Superior temporal gyrus (tissue), 1 donor: ENCODE measurements around the gene CTCFL.
"Not testable (repeated sequence)": the region's sequence is repeated elsewhere in the genome, so short reads cannot be mapped to it uniquely, and the experiment has no call there.

Source experiments
- DNase-seq: peaks from one replicate; pipeline ENCODE4 v3.0.0-alpha.2; 2016; ENCODE audit errors: extremely low spot score

CTCFL gene

GRCh38 chr20:57509665-57510237 lies 15.2 kb downstream of the CTCFL start:
- DNase-seq = peak; percentile 4

DNA sequence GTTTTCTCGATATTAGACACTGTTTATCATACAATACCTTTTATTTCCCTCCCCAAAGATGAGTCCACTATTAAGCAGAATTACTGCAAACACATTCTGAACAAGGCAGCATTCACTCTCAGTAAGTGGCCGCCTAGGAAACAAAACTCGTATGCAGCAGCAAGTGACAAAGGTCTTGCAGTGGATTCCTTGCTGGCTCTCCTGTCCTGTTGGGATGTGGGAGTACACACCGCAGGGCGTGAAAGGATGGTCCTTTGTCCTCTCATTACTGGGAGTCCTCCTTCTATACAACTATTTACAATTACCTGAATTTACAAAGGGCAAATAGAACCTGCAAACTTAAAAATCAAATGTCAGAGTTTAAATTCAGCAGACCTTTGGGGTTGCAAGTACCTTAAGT lies 16.1 kb downstream of the CTCFL start:
- DNase-seq = no peak

GRCh38 chr20:57508381-57508780 lies 16.6 kb downstream of the CTCFL start:
- no peak for DNase-seq

DNA sequence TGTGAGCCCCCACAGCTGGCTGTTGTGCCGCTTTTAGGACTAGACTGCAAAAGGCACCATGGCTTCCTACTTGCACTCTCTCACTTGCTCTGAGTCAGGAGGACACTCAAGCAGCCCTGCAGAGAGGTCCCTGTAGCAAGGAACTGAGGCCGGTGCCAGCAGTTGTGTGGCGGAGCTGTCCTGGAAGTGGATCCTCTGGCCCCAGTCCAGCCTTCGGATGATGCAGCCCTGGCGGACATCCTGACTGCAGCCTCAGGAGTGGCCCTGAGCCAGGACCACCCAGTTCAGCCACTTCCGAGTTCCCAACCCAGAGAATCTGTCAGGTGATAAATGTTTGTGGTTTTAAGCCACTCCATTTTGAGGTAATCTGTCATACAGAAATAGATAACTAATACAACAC lies 17.5 kb downstream of the CTCFL start:
- no peak for DNase-seq

DNA sequence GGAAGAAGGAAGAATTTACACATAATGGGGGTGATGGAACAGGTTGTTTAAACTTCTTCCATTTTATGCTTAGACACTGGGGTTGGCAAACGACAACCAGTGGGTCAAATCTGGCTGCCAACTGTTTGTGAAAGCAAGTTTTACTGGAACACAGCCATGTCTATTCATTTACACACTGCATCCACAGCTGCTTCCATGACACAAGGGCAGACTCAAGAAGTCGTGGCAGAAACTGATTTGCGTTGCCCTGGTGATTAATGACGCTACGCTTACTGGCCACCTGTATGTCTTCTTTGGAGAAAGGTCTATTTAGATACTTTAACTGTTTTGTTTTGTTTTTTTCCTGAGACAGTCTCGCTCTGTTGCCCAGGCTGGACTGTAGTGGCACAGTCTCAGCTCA lies 19.0 kb downstream of the CTCFL start:
- peak; percentile 8 for DNase-seq

DNA sequence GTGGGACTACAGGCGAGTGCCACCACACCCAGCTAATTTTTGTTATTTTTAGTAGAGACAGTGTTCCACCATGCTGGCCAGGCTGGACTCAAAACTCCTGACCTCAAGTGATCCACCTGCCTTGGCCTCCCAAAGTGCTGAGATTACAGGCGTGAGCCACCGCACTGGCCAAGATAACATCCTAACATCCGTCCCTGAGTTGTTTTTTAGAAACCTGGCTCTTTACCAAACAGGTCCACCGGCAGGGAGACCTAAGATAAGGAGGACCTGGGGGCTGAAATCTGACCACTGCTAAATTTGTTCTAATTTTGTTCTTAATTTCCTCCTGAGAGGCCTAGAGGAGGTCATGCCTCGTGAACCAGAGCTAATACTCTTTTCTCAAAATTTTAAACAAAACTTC lies 20.5 kb downstream of the CTCFL start:
- no peak for DNase-seq

DNA sequence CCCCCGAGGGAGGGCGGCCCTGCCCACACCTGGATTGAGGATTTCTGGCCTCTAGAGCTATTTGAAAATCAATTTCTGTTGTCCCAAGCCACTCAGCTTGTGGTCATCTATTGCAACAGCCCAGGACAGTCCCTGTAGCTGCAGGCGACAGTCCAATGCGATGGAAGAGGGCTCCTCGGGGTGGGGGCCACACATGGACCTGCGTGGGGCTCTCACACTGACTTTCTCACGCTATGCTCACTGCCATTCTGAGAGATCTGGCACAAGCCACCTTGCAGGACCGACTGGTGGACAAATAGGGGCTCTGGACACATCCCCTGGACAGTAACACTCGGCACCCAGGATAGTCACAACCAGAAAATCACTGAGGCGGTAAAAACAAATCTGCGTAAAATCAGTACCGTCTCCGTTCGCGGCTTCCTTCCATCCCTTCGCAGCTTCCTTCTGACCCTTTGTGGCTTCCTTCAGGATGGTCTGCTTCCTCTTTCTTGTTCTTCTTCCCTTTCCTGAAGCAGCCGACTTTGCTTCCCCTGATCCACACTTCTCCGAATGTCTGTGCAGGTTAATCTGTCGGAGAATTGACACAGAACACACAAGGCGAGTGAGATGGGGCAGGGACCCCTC lies 21.8 kb downstream of the CTCFL start:
- DNase-seq = peak; percentile 10

DNA sequence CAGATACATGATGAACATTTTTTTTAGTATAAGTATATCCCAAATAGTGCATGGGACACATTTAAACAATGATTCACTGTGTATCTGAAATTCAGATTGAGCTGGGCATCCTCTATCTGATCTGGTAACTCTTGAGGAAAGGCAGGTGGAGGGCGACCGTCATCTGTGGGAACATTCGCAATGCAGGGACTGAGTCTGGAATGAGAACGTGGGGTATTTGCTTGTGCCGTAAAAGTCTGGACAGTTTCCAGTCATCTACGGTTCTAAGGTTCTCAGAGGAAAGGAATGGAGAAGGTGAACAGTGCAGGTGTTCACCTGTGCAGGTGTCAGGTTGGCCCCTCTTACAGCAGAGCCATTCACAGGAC lies 22.6 kb downstream of the CTCFL start:
- DNase-seq = no peak

DNA sequence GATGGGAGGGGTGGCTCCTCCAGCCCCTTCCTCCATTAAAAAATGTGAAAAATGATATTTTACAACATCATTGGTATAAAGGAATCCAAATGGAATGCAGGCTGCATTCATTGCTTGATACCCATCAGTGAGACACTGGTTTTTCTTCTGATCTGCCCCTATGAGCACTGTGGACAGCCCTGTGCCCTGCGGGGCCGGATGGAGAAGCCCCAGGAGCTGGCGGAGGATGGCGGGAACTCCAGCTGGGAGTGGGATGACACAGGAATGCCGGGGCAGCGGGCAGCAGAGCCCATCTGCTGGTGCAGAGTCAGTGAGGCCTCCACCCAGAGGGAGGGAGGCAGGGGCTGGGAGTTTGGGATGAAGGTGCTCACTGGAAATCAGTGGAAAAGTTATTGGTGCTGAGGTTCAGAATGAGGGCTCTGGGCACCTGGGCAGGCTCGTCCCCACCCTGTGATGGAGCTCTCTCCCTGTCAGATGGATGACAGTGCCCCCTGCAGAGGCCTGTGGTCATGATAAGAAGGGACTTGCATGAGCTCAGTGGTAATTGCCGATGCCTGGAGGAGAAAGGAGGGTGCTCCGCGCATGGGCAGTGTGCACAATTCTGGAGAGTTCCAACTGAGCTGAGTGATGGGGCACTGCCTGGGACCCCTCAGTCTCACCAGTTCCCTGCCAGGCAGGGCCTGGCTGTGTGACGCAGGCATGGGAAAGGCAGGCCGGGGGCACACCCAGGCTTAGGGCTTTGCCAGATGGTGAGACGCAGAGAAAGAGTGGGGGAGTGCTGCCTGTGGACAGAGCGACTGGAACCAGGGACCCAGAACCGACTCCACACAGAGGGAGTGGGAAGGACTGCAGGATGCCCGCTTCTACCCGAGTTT lies 23.2 kb downstream of the CTCFL start:
- no peak for DNase-seq

- no peak for DNase-seq
These were observed 24.0 kb downstream of the CTCFL start for GRCh38 chr20:57500962-57501361.

GRCh38 chr20:57500235-57500634 lies 24.7 kb downstream of the CTCFL start:
- no peak for DNase-seq

- DNase-seq = no peak
These were observed 25.3 kb downstream of the CTCFL start for GRCh38 chr20:57499676-57500075.

DNA sequence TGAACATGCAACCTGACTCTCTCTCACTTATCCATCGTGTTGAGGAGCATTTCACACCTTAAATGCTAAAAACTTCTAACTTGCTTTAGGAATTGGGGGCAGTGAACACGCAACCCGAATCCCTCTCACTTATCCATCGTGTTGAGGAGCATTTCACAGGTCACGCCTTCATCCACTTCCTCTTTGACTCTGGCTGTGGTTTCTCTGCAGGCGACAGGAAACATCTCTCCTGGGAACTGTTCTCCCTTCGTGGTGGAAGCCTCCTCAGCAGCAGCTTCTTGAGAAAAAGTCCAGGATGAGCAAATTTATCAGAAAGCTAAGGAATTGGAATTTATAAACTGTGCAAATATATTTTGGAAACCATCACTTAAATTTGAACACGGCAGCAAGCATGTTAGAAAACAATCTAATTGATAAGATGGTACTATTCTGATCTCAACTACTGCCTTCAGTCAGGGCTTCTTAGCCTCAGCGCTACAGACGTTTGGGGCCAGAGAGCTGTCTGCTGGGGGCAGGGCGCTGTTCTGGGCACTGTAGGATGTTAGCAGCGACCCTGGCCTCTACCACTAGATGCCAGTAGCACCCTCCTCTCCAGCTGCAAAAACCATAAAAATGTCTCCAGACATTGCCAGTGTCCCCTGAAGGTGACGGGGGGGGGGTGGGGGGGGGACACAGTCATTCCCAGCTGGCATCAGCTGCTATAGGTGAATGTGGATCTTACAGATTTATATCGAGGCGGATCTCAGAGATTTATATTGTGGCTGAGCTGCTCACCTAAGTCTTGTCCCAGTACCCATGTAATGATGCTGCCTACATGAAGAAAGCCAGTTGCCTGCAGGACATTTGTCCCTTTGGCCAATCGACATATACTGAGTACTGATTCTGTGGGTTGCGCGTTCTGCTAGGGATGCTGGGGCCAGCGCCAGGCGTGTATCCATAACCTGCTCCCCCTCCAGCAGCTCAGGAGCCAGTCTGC lies 26.2 kb downstream of the CTCFL start:
- no peak for DNase-seq

DNA sequence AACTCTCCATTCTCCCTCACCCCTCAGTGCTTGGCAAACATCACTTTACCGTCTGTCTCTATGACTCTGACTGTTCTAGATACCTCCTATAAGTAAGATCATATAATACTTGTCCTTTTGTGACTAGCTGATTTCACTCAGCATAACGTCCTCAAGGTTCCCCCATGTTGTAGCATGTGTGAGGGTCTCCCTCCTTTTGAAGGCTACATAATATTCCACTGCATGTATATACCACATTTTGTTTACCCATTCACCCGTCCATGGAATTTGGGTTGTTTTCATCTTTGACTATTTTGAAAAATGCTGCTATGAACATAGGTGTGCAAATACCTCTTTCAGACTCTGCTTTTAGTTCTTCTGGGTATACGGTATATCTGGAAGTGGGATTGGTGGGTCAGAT lies 28.3 kb downstream of the CTCFL start:
- no peak for DNase-seq

GRCh38 chr20:57495978-57496377 lies 29.0 kb downstream of the CTCFL start:
- no peak for DNase-seq

DNA sequence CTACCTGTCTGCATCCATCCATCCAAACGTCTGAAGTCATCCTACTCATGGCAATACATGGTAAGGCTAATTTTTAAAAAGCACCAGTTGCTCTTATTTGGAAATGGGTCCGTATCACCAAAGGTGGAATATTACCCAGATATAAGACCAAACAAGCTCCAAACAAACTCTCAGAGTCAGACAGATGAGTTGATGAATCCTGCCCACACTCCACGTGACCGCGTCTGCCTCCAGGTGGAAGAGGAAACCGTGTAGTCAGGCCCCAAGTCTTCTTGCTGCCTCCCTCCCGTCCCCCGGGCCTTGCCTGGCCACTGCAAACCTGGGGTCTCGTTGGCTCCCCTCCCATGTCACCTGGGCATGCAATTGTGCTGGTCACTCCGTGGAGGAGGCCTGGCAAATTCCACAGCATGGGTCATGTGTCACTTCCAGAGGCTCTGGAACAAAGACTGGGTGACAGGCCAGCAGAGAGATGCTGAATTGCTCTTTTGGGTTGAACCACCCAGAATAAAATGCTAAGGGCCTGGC lies 31.8 kb downstream of the CTCFL start:
- DNase-seq = no peak

GRCh38 chr20:57491373-57491772 lies 33.6 kb downstream of the CTCFL start:
- DNase-seq = no peak

DNA sequence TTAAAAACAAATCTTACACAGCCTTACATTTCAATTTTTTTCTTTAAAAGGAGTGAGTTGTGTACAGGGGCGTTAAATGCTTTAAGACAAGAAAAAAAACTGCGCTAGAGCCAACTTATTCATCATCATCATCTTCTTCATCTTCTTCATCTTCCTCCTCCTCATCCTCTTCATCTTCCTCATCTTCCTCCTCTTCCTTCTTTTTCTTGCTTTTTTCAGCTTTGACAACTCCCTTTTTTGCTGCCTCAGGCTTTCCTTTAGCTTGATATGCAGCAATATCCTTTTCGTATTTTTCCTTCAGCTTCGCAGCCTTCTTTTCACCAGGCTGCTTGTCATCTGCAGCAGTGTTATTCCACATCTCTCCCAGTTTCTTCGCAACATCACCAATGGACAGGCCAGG lies 36.7 kb downstream of the CTCFL start:
- DNase-seq = not testable (repeated sequence)

GRCh38 chr20:57485770-57486169 lies 39.2 kb downstream of the CTCFL start:
- DNase-seq = no peak

- no peak for DNase-seq
These were observed 40.2 kb downstream of the CTCFL start for GRCh38 chr20:57484772-57485171.

DNA sequence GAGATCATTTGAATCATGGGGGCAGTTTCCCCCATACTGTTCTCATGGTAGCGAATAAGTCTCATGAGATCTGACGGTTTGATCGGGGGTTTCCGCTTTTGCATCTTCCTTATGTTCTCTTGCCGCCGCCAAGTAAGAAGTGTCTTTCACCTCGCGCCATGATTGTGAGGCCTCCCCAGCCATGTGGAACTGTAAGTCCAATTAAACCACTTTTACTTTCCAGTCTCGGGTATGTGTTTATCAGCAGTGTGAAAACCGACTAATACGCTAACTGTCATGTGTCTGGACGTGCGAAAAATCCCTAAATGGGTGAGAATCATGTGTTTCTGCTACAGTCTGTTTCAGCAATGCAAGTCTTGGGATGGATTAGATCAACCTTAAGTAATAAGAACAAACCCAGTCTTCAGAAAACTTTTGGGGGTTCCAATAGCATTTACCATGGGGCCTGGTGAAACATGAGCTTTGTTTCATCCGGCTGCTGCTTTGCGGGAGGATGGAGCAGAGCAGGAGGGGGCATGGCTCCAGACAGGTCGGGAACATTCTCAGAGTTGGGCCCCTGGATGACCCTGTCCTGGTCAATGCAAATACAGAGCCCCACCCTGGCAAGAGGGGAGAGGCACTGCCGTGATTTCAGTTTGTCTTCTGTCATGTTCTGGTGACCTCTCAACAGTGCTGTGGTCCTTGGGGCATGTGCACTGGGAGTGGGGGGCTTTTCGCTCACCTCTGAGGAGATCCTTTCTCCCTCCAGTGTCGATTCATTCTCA lies 41.5 kb downstream of the CTCFL start:
- no peak for DNase-seq
